RWPE1 (cell line): ENCODE data around the gene SERPINB5.
A peak's percentile ranks its signal among the peaks of the same experiment; 100 is the strongest.

Experiments
- CTCF ChIA-PET: fragments of 350-600 bp; sonication (Branson Sonifier 250); formaldehyde crosslinking; extraction: SDS; loops from one replicate; lab custom pipeline; 2021; lab: Yijun Ruan, JAX
- POLR2A ChIA-PET: fragments of 400-600 bp; formaldehyde crosslinking; extraction: SDS; loops from one replicate; lab custom pipeline; 2020; ENCODE audit warnings: antibody characterized with exemption; ENCODE audit not compliant: low non-redundant PET; lab: Yijun Ruan, JAX
- DNase-seq: peaks from one replicate; pipeline ENCODE4 v3.0.0; 2012; ENCODE audit warnings: low spot score
- H3K27ac ChIP-seq: fragments of 450-650 bp; 2 replicates; pipeline ENCODE4 v1.5.1; 2017
- TF ChIP-seq, protein P1 (sequence below): fragments of 450-650 bp; conservative IDR thresholded peaks from 2 replicates; pipeline ENCODE4 v1.5.1; 2017; ENCODE audit warnings: low read depth, mild to moderate bottlenecking

SERPINB5 gene

DNA sequence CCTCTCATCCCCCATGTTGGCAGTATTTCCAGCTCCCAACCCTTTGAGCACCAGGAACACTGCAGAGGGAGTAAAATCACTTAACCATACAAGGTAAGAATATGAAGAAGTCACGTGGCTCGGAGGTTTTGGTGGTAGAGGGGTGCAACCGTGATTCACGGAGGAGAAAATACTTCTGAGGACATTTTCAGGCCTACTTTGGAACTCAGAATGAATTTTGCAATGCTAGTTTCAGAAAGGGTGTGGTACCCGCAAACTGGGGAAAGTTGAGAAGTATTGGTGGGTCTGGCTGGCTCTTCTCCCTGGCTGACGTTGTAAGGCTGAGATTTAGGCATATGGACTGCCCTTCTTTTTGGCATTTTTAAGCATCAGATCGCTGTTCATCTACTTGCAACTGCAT is 442 bp downstream of the SERPINB5 start:
- no peak for DNase-seq
- peak overlapping the region; percentile 93 for H3K27ac ChIP-seq
- CTCF ChIA-PET: interaction anchor here (1.0 kb wide), 1 partner anchor 38 kb away, joined by 4 read pairs; no protein-coding TSS in a partner anchor
- POLR2A ChIA-PET: interaction anchor here (0.9 to 1.0 kb wide), 2 partner anchors 38 to 50 kb away, joined by 3 to 4 read pairs; no protein-coding TSS in a partner anchor
- TF ChIP-seq, protein P1, sequence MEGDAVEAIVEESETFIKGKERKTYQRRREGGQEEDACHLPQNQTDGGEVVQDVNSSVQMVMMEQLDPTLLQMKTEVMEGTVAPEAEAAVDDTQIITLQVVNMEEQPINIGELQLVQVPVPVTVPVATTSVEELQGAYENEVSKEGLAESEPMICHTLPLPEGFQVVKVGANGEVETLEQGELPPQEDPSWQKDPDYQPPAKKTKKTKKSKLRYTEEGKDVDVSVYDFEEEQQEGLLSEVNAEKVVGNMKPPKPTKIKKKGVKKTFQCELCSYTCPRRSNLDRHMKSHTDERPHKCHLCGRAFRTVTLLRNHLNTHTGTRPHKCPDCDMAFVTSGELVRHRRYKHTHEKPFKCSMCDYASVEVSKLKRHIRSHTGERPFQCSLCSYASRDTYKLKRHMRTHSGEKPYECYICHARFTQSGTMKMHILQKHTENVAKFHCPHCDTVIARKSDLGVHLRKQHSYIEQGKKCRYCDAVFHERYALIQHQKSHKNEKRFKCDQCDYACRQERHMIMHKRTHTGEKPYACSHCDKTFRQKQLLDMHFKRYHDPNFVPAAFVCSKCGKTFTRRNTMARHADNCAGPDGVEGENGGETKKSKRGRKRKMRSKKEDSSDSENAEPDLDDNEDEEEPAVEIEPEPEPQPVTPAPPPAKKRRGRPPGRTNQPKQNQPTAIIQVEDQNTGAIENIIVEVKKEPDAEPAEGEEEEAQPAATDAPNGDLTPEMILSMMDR: no peak

DNA sequence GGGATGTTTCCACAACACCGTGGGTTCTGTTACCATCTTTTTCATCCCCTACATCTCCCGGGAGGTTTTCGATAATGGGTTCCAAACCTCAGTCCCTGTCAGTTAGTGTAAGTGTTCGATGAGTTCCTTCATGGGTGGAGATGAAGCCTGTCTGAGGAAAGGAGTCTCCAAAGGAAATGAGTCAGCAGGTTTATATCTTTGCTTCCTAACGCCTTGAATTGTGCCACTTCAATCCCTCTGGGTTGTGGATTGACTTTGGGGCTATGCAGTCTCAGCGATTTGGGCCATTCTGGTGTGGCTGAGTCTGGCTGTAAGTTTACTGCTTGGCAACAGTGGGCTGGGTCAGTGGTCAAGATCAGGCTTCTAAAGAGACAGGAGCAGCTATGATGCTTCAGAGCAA is 1.2 kb downstream of the SERPINB5 start:
- DNase-seq: no peak
- ChIA-PET POLR2A (interaction anchor here (1.6 kb wide), 1 partner anchor 35 kb away, joined by 5 read pairs; no protein-coding TSS in a partner anchor), CTCF (interaction anchor here (1.0 kb wide), 1 partner anchor 39 kb away, joined by 4 read pairs; no protein-coding TSS in a partner anchor)
- TF ChIP-seq, protein P1: no peak
- peak overlapping the region; percentile 93 for H3K27ac ChIP-seq

DNA sequence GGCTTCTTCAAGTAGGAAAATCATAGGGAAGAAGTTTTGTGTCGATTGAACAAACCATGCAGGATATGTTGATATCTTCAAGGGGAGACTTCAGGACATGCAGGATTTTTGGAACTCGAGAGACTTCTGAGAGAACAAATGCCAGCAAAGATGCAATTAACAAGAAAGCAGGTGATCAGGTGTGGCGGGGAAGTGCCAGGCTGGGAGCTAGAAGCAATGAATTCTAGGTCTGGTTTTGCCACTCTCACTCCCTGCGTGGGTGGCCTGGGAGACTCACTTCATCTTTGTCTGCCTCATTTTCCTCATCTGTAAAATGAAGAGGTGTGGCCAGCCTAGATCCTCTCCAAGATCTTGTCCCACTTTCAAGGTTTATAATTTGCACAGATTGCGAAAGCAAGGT is 3.1 kb downstream of the SERPINB5 start:
- POLR2A ChIA-PET: no interaction called here
- peak overlapping the region; percentile 65 for H3K27ac ChIP-seq
- CTCF ChIA-PET: interaction anchor here (0.6 kb wide), 1 partner anchor 13 kb away, joined by 3 read pairs; no protein-coding TSS in a partner anchor
- no peak for DNase-seq
- TF ChIP-seq, protein P1: no peak

DNA sequence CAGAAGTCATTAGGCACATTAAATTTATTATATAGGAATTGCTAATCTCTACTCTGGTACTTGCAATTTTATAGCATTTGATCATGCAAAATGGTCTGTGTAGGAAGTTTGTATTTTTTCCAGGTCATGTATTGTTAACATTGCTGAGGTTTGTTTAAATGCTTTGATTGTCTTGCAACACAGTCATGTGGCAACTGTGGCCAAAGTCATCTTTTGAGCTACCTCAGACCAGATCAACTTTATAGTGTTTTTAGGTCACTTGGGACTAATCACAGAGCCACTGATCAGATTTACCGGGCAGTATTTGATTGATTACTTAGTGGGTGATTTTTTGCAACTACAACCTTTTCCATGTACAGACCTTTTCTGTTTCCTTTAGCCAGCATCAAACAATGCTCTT is 3.7 kb downstream of the SERPINB5 start:
- H3K27ac ChIP-seq: no peak overlapping the region
- ChIA-PET POLR2A (no interaction called here), CTCF (interaction anchor here (0.6 kb wide), 1 partner anchor 12 kb away, joined by 3 read pairs; no protein-coding TSS in a partner anchor)
- DNase-seq: no peak
- TF ChIP-seq, protein P1: no peak

DNA sequence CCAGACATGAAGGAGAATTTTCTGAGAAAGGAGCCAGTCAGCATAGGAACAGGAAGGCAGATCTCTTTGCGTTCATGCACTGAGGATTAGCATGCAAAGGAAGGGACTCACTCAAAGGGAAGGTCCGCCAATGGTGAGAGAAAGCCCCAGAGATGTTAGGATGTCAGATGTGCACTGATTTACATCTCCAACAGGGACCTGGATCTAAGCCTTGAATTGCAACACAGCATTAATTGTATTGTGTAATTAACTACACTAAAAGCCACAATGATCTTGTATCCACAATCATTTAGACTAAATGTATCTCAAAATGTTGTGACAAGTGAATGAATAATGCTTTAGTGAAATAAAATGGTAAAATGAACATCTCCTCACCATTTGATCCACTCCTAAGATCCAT is 4.2 kb downstream of the SERPINB5 start:
- POLR2A ChIA-PET: no interaction called here
- CTCF ChIA-PET: no interaction called here
- DNase-seq: no peak
- TF ChIP-seq, protein P1: no peak
- no peak overlapping the region for H3K27ac ChIP-seq

DNA sequence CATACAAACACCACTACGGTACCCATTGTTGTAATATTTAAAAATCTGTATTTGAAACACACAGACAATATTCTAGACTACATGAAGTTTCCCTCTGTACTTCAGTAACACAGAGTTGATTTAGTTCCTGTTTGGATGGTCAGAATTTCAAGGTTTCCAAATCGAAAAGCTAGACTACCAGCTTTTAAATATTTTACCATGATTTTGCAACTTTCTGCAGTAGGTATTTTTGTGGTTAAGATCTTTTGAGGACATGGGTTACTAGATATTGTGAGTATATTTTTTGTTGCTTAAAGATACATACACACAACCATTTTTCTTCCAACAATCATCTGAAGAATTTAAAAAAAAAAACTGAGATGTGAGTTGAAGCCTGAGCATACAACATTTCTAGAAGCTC is 10.9 kb downstream of the SERPINB5 start:
- no peak for DNase-seq
- ChIA-PET POLR2A (interaction anchor here (0.8 kb wide), 1 partner anchor 16 kb away, joined by 3 read pairs; no protein-coding TSS in a partner anchor), CTCF (no interaction called here)
- TF ChIP-seq, protein P1: no peak
- no peak overlapping the region for H3K27ac ChIP-seq
